GM19099 (cell line): ENCODE results near the gene SEMA4A.
A peak's percentile ranks its signal among the peaks of the same experiment; 100 is the strongest.

Experiments
- POLR2A ChIP-seq: IDR thresholded peaks from 3 replicates; pipeline ENCODE4 v1.6.1; 2011; ENCODE audit warnings: low read depth; ENCODE audit not compliant: insufficient read length; ENCODE audit errors: extremely low read depth

The SEMA4A gene

GRCh38 chr1:156153362-156153761, at the start of gene SEMA4A:
TSS of gene SEMA4A (plus strand) at chr1:156153585. CDS start at chr1:156154579, 994 bp downstream.
- no peak for TF ChIP-seq POLR2A

- TF ChIP-seq POLR2A = no peak
Measured at GRCh38 chr1:156104065-156104810, 49.1 kb upstream of the SEMA4A start.

- TF ChIP-seq POLR2A = no peak
Measured at GRCh38 chr1:156104861-156105832, 48.2 kb upstream of the SEMA4A start.

GRCh38 chr1:156106624-156107488, 46.5 kb upstream of the SEMA4A start:
- TF ChIP-seq POLR2A = no peak

- no peak for TF ChIP-seq POLR2A
Measured at GRCh38 chr1:156108057-156108456, 45.3 kb upstream of the SEMA4A start.

- TF ChIP-seq POLR2A = no peak
Measured at GRCh38 chr1:156108664-156109241, 44.6 kb upstream of the SEMA4A start.

- TF ChIP-seq POLR2A = no peak
Measured at GRCh38 chr1:156110252-156110651, 43.1 kb upstream of the SEMA4A start.

GRCh38 chr1:156111355-156111962, 41.9 kb upstream of the SEMA4A start:
- TF ChIP-seq POLR2A = no peak

GRCh38 chr1:156112276-156113137, 40.9 kb upstream of the SEMA4A start:
- no peak for TF ChIP-seq POLR2A

GRCh38 chr1:156113282-156113950, 40.0 kb upstream of the SEMA4A start:
- no peak for TF ChIP-seq POLR2A

- TF ChIP-seq POLR2A = peak; percentile 89
Measured at GRCh38 chr1:156114101-156114918, 39.1 kb upstream of the SEMA4A start, which contains the start of gene LMNA. TSS of gene LMNA (plus strand) at chr1:156114711. CDS start at chr1:156114919, 208 bp downstream.

GRCh38 chr1:156114919-156115513, 38.4 kb upstream of the SEMA4A start:
- peak; percentile 15 for TF ChIP-seq POLR2A
